Fibroblast of skin of left quadriceps (primary cell): ENCODE measurements around the gene UAP1L1.

Source experiments
- DNase-seq, 2 experiments: peaks; one replicate each; pipeline ENCODE4 v3.0.0-alpha.2; 2013; ENCODE audit warnings: low read depth in 2 of 2

Gene UAP1L1

GRCh38 chr9:137042751-137043727, 34.3 kb upstream of the UAP1L1 start:
- no peak for DNase-seq

GRCh38 chr9:137044037-137044436, 33.3 kb upstream of the UAP1L1 start:
- DNase-seq = no peak

- DNase-seq = no peak
Measured at GRCh38 chr9:137044502-137045177, 32.7 kb upstream of the UAP1L1 start.

GRCh38 chr9:137045294-137046087, 31.8 kb upstream of the UAP1L1 start:
- DNase-seq = no peak

GRCh38 chr9:137046088-137046787, 31.1 kb upstream of the UAP1L1 start, which contains the start of gene NPDC1:
Gene NPDC1 (minus strand): TSS chr9:137046177. CDS start chr9:137045989, 188 bp downstream.
- DNase-seq = no peak

GRCh38 chr9:137048655-137049543, 28.4 kb upstream of the UAP1L1 start:
- no peak for DNase-seq

GRCh38 chr9:137049544-137050449, 27.5 kb upstream of the UAP1L1 start:
- no peak for DNase-seq

GRCh38 chr9:137050570-137050969, 26.7 kb upstream of the UAP1L1 start:
- no peak for DNase-seq

- no peak for DNase-seq
Measured at GRCh38 chr9:137051145-137051724, 26.1 kb upstream of the UAP1L1 start.

GRCh38 chr9:137052293-137052692, 25.0 kb upstream of the UAP1L1 start:
- DNase-seq = no peak

GRCh38 chr9:137052998-137053943, 24.0 kb upstream of the UAP1L1 start:
- no peak for DNase-seq

GRCh38 chr9:137053944-137054931, 23.1 kb upstream of the UAP1L1 start, which contains the start of gene ENTPD2:
Gene ENTPD2 (minus strand): TSS chr9:137054061. CDS start chr9:137053997, 64 bp downstream.
- DNase-seq = no peak

- DNase-seq = no peak
Measured at GRCh38 chr9:137054932-137055384, 22.4 kb upstream of the UAP1L1 start.

GRCh38 chr9:137055385-137056364, 21.6 kb upstream of the UAP1L1 start:
- no peak for DNase-seq
